Right cardiac atrium (tissue), 5 donors: Measurements from ENCODE around the gene TLNRD1. TPM values are rescaled to one million over a fixed set of nuclear protein-coding genes. Genes with fewer than 3 reads are reported as not detected.

ENCODE experiments used
- ATAC-seq, 2 donors: fragments of 200-7000 bp; cut with Tn5 transposase; one replicate each; pipeline versions ENCODE4 v1.8.0 to v1.9.1; 2020; ENCODE audit warnings: moderate library complexity in 2 of 2, mild to moderate bottlenecking in 1 of 2
- DNase-seq, 3 donors: peaks; one replicate each; pipeline ENCODE4 v3.0.0-alpha.2; 2020
- H3K27ac ChIP-seq: one replicate; pipeline ENCODE4 v1.5.1; 2013; ENCODE audit warnings: mild to moderate bottlenecking, low read length, control low read depth, moderate library complexity
- H3K27me3 ChIP-seq: one replicate; pipeline ENCODE4 v1.6.1; 2013; ENCODE audit not compliant: control insufficient read depth, insufficient read depth
- H3K4me1 ChIP-seq: one replicate; pipeline ENCODE4 v1.6.1; 2013; ENCODE audit warnings: low read length; ENCODE audit not compliant: control insufficient read depth, insufficient read depth
- H3K4me3 ChIP-seq: one replicate; pipeline ENCODE4 v1.5.1; 2013; ENCODE audit warnings: low read length, control low read depth
- H3K9me3 ChIP-seq: one replicate; pipeline ENCODE4 v1.6.1; 2013; ENCODE audit warnings: low read length; ENCODE audit not compliant: control insufficient read depth
- WGBS: extraction: QIAGEN DNeasy Blood & Tissue Kit; methylation state at CpG from one replicate; pipeline ENCODE4 v1.1.7; 2013; 5-methylcytosine and 5-hydroxymethylcytosine counted together
- intact Hi-C, 4 donors: fragments of 100-400 bp; cut with DNase I; formaldehyde crosslinking; loops; one replicate each; pipeline versions ENCODE4 v1.11.0 to v1.14.0; 2022 to 2023
- polyA plus RNA-seq: library from polyadenylated mRNA; stranded (reverse); fragments of 200-250 nt; gene quantifications from one replicate; pipeline ENCODE4 v1.2.3, GENCODE V29; 2013
- total RNA-seq, 4 donors: library from RNA; stranded (reverse); fragmentation: NEBNext Ultra II Directional; extraction: Animal tissue kit (Norgen Biotek cat#: 25700); gene quantifications; one replicate each; pipeline ENCODE4 v1.2.1, GENCODE V29; 2021
- donor health status: healthy with polysubstance abuse.
- donor health status: DM: no; HTN: yes; CAD: no.
- donor health status: DM: no; HTN: no; CAD: no.
- donor health status: DM: no; HTN: yes; CAD: no; lungs with severe emphysema.
- donor health status: DM: yes; HTN: yes; CAD: no.

Gene TLNRD1
- total and polyA plus RNA-seq, 5 donors, result 4.8 to 17.2 (median 7.1) TPM

DNA sequence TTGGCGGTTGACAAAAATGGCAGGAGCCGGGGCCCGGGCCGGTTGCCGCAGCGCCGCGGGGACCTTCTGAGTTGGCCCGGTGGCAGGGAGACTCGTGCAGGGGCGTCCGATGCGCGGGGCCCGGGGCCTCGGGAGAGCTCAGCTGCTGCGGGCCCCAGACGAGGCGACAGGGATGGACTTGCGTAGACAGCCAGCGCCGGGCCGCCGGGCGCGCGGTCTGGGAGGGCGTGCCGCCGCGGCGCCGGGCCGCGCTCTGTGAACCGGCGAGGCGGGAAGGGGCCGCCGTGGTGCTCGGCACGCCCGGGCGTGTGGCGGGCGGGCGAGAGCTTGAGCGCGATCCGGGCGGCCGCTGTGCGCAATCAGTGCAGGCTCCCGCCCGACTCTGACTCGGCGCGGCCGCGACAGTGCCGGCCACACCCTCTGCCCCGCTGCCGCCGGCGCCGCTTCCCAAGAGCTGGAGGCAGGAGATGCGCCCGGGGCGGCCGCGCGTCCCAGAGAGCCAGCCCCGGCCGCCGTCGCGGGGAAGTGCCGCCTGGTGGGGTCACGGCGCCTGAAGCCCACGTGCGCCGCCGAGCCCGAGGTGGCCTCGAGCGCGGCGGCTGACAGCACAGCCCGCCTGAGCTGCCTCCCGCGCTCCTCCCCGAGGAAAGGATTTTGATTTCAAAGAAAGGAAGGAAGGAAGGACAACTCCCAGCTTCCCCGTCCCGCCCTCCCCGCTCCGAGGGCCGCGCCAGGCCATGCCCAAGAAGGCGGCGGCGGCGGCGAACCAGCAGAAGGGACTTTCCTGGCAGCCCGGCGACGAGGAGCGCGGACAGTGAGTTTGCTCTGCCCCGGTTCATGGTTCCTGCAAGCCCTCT, 657 bp downstream of the TLNRD1 start:
- no peaks in the 10 kb centered on the region for H3K9me3 ChIP-seq
- no peaks in the 10 kb centered on the region for H3K27me3 ChIP-seq
- peak overlapping the region; percentile 87 for H3K4me3 ChIP-seq
- H3K4me1 ChIP-seq, result no peaks in the 10 kb centered on the region
- H3K27ac ChIP-seq, result peak overlapping the region; percentile 92
- ATAC-seq, result peak; percentile 54
- WGBS, result under 1% methylated on average over 110 of the region's 110 CpGs
- DNase-seq, result peak; percentile 78 to 89 (median 88)
- intact Hi-C loops, result loop anchor here in 3 of 4 donors (5.0 to 10.0 kb wide), 2 partner anchors 93 to 96 kb away; no protein-coding TSS in a partner anchor

DNA sequence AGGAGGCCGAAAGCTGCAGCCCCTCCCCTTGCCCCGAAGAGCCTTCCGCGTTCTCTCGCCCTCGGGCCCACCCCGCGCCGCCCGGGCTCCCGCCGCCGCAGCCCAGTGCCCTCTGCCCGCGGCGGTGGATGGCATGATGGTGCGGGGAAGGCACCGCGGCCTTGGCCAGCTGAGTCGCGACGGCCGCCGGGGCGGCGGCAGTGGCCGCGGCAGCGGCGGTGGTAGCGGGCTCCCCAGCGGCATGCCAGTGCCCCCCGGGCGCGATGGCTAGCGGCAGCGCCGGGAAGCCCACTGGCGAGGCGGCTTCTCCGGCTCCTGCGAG, 1.2 kb downstream of the TLNRD1 start:
- intact Hi-C loops, result loop anchor here in 3 of 4 donors (5.0 to 10.0 kb wide), 2 partner anchors 93 to 95 kb away; no protein-coding TSS in a partner anchor
- no peaks in the 10 kb centered on the region for H3K4me1 ChIP-seq
- no peak for DNase-seq
- 3% methylated on average over 42 of the region's 42 CpGs for WGBS
- H3K4me3 ChIP-seq, result peak overlapping the region; percentile 87
- peak in 1 of 2 donors; percentile 18 for ATAC-seq
- no peaks in the 10 kb centered on the region for H3K27me3 ChIP-seq
- H3K27ac ChIP-seq, result peak overlapping the region; percentile 92
- H3K9me3 ChIP-seq, result no peaks in the 10 kb centered on the region

DNA sequence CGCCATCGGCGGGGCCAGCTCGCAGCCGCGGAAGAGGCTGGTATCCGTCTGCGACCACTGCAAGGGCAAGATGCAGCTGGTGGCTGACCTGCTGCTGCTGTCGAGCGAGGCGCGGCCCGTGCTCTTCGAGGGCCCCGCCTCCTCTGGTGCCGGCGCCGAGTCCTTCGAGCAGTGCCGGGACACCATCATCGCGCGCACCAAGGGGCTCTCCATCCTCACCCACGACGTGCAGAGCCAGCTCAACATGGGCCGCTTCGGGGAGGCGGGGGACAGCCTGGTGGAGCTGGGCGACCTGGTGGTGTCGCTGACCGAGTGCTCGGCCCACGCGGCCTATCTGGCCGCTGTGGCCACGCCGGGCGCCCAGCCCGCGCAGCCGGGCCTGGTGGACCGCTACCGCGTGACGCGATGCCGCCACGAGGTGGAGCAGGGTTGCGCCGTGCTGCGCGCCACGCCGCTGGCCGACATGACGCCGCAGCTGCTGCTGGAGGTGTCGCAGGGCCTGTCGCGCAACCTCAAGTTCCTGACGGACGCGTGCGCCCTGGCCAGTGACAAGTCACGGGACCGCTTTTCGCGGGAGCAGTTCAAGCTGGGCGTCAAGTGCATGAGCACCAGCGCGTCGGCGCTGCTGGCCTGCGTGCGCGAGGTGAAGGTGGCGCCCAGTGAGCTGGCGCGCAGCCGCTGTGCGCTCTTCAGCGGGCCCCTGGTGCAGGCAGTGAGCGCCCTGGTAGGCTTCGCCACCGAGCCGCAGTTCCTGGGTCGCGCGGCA, 1.8 kb downstream of the TLNRD1 start:
- ATAC-seq (peak in 1 of 2 donors; percentile 5), DNase-seq (peak; percentile 38 to 74 (median 74))
- H3K27ac ChIP-seq, result peak overlapping the region; percentile 92
- no peaks in the 10 kb centered on the region for H3K9me3 ChIP-seq
- peak overlapping the region; percentile 87 for H3K4me3 ChIP-seq
- 47% methylated on average over 89 of the region's 89 CpGs for WGBS
- no peaks in the 10 kb centered on the region for H3K4me1 ChIP-seq
- intact Hi-C loops, result loop anchor here in 3 of 4 donors (5.0 to 10.0 kb wide), 2 partner anchors 92 to 95 kb away; no protein-coding TSS in a partner anchor
- no peaks in the 10 kb centered on the region for H3K27me3 ChIP-seq

DNA sequence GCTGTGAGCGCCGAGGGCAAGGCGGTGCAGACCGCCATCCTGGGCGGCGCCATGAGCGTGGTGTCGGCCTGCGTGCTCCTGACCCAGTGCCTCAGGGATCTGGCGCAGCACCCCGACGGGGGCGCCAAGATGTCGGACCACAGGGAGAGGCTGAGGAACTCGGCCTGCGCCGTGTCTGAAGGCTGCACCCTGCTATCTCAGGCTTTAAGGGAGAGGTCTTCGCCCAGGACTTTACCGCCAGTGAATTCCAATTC, 2.3 kb downstream of the TLNRD1 start:
- Histone ChIP-seq H3K9me3 (no peaks in the 10 kb centered on the region), H3K4me3 (no peak overlapping the region), H3K4me1 (no peaks in the 10 kb centered on the region), H3K27ac (no peak overlapping the region), H3K27me3 (no peaks in the 10 kb centered on the region)
- DNase-seq, result peak in 2 of 3 donors; percentile 35 to 65
- WGBS, result 73% methylated on average over 19 of the region's 19 CpGs
- peak in 1 of 2 donors; percentile 1 for ATAC-seq
- intact Hi-C loops, result loop anchor here in 3 of 4 donors (5.0 to 10.0 kb wide), 2 partner anchors 92 to 94 kb away; no protein-coding TSS in a partner anchor

DNA sequence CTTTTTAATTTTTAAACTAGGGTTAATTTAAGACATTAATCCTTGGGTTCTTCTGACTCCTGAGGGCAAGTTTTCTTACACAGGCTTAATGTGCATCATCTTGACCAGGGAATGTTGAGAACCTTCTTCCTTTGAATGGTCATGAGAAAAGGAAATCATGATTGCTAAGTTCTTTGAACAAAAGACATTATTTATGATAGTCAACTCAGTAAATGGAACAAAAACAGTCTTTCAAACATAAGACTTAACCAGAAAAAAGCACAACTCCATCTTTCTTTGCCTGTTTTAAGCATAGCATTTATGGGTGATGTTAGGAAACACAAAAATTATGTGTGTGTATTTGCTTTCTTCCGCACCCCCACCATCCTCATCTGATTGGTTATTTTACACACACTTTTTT, 5.4 kb downstream of the TLNRD1 start:
- no peaks in the 10 kb centered on the region for H3K9me3 ChIP-seq
- intact Hi-C loops, result loop anchor here in 2 of 4 donors (10.0 kb wide), 1 partner anchor 89 kb away; no protein-coding TSS in a partner anchor
- H3K4me3 ChIP-seq, result no peak overlapping the region
- H3K4me1 ChIP-seq, result no peaks in the 10 kb centered on the region
- DNase-seq, result no peak
- 95% methylated on average over 1 of the region's 1 CpG for WGBS
- no peaks in the 10 kb centered on the region for H3K27me3 ChIP-seq
- no peak for ATAC-seq
- H3K27ac ChIP-seq, result no peak overlapping the region

DNA sequence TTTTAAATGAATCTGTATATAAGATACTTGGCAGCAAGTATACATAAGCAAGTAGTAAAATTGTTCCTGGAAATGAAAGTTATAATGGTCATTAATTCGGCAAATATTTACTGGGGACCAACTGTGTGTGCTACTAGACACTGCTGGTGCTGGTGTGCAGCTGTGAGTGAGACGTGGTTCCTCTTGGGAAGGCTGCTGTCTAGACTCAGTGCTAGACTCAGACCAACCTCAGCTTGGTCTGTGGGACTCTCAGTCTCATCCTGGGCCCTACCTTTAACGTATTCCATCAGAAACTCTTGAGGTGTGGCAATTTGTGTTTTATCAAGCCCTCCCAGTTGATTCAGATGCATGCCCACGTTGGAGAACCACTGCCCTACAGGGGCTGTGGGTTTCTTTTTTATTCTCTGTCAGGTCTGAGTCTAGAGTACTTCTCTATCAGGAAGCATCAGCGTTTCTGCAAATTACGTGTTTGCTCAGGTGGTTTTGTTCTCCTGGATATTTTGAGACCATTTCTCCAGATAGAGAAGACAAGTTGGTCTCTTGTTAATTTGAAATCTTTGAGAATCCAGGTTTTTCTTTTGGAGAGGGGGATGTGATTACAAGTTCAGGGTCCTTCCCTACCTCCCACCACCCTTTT, 6.8 kb downstream of the TLNRD1 start:
- intact Hi-C loops, result loop anchor here in 2 of 4 donors (10.0 kb wide), 1 partner anchor 87 kb away; no protein-coding TSS in a partner anchor
- DNase-seq, result no peak
- Histone ChIP-seq H3K27ac (no peak overlapping the region), H3K4me1 (no peaks in the 10 kb centered on the region), H3K27me3 (no peaks in the 10 kb centered on the region), H3K9me3 (no peaks in the 10 kb centered on the region), H3K4me3 (no peak overlapping the region)
- WGBS, result 76% methylated on average over 6 of the region's 6 CpGs
- no peak for ATAC-seq

DNA sequence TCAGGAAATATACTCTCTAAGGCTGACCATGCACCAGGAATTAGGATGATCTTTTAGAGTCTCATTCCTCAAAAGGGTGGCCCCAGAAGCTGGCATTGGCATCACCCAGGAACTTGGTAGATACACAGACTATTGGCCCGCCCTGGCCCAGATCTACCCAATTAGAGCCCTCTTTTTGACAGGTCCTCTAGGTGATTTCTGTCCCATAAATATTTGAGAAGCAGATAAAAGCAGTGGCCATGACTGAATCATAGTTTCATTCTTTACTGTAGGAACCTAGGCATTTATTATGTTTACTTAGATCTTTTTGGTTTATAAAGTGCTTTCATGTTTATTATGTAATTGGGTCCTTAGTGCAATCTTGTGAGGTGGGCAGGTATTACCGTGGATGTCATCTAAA, 7.6 kb downstream of the TLNRD1 start:
- no peaks in the 10 kb centered on the region for H3K9me3 ChIP-seq
- ATAC-seq, result no peak
- intact Hi-C loops, result loop anchor here in 2 of 4 donors (10.0 kb wide), 1 partner anchor 86 kb away; no protein-coding TSS in a partner anchor
- H3K27me3 ChIP-seq, result no peaks in the 10 kb centered on the region
- H3K4me3 ChIP-seq, result no peak overlapping the region
- 97% methylated on average over 2 of the region's 2 CpGs for WGBS
- H3K27ac ChIP-seq, result no peak overlapping the region
- DNase-seq, result no peak
- H3K4me1 ChIP-seq, result no peaks in the 10 kb centered on the region

DNA sequence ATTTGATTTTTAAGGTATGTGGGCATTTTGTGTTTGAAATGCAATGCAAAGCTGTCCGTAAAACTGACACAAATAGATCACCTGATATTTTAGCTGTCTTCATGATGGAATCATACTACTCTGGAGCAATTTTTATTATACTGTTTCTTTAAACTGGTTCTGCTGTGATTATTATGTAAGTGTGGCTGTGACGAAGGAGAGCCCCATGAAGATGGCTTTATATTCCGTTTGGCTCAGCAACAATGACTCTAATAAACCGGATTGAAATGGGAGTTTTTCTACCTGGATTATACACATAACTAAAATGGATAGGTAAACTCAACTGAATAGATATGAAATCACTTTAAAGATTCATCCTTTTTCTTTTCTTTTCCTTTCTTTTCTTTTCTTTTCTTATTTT, 9.4 kb downstream of the TLNRD1 start:
- WGBS, result 65% methylated on average over 4 of the region's 4 CpGs
- no peak for DNase-seq
- Histone ChIP-seq H3K27ac (no peak overlapping the region), H3K4me3 (no peak overlapping the region), H3K4me1 (peaks cover 8% of the 10 kb centered on the region), H3K27me3 (no peaks in the 10 kb centered on the region), H3K9me3 (no peaks in the 10 kb centered on the region)
- intact Hi-C loops, result no loop called here
- ATAC-seq, result no peak

DNA sequence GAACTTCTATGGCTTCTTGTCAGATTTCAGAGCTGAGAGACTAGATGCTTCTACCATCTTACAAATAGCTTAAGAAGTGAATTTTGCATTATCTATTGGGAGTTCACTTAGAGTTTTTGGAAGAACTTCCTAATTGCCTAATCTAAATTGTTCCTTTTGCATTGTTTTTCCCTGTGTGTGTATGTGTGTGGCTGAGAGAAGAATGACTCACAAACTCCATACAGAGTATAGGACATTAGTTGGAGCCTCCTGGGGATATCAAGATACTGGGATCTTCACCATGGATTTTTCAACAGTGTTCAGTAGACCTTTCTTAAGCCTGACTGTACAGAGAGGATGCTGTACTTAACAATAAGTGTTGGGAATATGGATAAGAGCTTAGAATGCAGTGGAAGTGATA, 10.9 kb downstream of the TLNRD1 start:
- intact Hi-C loops, result no loop called here
- Histone ChIP-seq H3K4me1 (peaks cover 10% of the 10 kb centered on the region), H3K4me3 (no peak overlapping the region), H3K27ac (no peak overlapping the region), H3K9me3 (no peaks in the 10 kb centered on the region), H3K27me3 (no peaks in the 10 kb centered on the region)
- DNase-seq (no peak), ATAC-seq (peak in 1 of 2 donors; percentile 58)

DNA sequence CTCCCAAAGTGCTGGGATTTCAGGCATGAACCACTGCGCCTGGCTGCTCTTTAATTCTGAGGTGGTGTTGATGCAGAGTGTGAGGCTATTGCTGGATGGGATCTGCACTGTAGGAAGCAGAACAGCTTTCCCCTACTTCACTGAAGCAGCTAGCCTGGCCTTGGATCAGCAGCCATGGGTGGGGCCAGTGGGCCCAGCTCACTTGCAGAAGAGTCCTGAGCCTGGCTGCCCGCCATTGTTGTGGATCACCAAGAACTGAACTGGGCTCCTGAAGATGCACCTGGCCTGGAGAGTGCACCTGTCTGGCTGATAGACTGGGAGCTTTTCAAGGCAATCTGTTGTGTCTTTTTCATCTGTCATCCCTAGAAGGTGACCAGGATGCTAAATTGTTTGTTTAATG, 11.9 kb downstream of the TLNRD1 start:
- DNase-seq (peak in 1 of 3 donors; percentile 66), ATAC-seq (no peak)
- Histone ChIP-seq H3K9me3 (no peaks in the 10 kb centered on the region), H3K4me1 (peaks cover 10% of the 10 kb centered on the region), H3K4me3 (no peak overlapping the region), H3K27ac (no peak overlapping the region), H3K27me3 (no peaks in the 10 kb centered on the region)
- intact Hi-C loops, result no loop called here
- WGBS, result 95% methylated on average over 2 of the region's 2 CpGs
